GM23338 (cell line): Measurements from ENCODE around the gene MDM4.

Source experiments
- CREB1 ChIP-seq: fragments of 250-450 bp; sonication (Bioruptor Pico); IDR thresholded peaks from 2 replicates; pipeline ENCODE4 v1.5.0; 2020; ENCODE audit warnings: low read depth, mild to moderate bottlenecking, moderate library complexity
- CTCF ChIP-seq, 2 experiments: fragments of 200-600 bp in 1 of 2; sonication (generic) in 1 of 2; conservative IDR thresholded peaks; 2 replicates each; pipeline versions ENCODE4 v1.5.1 to v1.6.1; 2016 to 2017; ENCODE audit warnings: antibody characterized with exemption in 2 of 2, low read depth in 2 of 2, mild to moderate bottlenecking in 2 of 2, moderate library complexity in 1 of 2
- ETS1 ChIP-seq: IDR thresholded peaks from 2 replicates; pipeline ENCODE4 v1.6.1; 2016; ENCODE audit warnings: antibody characterized with exemption
- EZH2 ChIP-seq: fragments of 200-600 bp; sonication (generic); IDR thresholded peaks from one replicate; pipeline ENCODE4 v1.8.0; 2017; ENCODE audit warnings: antibody characterized with exemption, mild to moderate bottlenecking, low read depth; ENCODE audit not compliant: unreplicated experiment
- EZH2phosphoT487 ChIP-seq: fragments of 200-600 bp; sonication (generic); IDR thresholded peaks from one replicate; pipeline ENCODE4 v1.8.1; 2018; ENCODE audit warnings: antibody characterized with exemption; ENCODE audit not compliant: unreplicated experiment
- JUNB ChIP-seq: IDR thresholded peaks from one replicate; pipeline ENCODE4 v1.6.1; 2016; ENCODE audit warnings: antibody characterized with exemption; ENCODE audit not compliant: unreplicated experiment
- POLR2AphosphoS5 ChIP-seq: IDR thresholded peaks from 2 replicates; pipeline ENCODE4 v1.6.1; 2016; ENCODE audit warnings: antibody characterized with exemption, low read depth
- REST ChIP-seq: IDR thresholded peaks from one replicate; pipeline ENCODE4 v1.6.1; 2018; ENCODE audit warnings: antibody characterized with exemption; ENCODE audit not compliant: unreplicated experiment
- STAT1 ChIP-seq: IDR thresholded peaks from one replicate; pipeline ENCODE4 v1.6.1; 2016; ENCODE audit warnings: antibody characterized with exemption; ENCODE audit not compliant: unreplicated experiment
- ZNF331 ChIP-seq: fragments of 250-450 bp; sonication (Bioruptor Pico); IDR thresholded peaks from 2 replicates; pipeline ENCODE4 v1.5.0; 2020; ENCODE audit warnings: low read depth, mild to moderate bottlenecking, moderate library complexity
- ZNF462 ChIP-seq: fragments of 250-450 bp; sonication (Bioruptor Pico); IDR thresholded peaks from 2 replicates; pipeline ENCODE4 v1.5.0; 2020; ENCODE audit warnings: mild to moderate bottlenecking, moderate library complexity

- TF ChIP-seq CTCF (conservative IDR thresholded peaks at IDR 0.05; ENCODE audit: low read depth in 2 of 2) (no peak), ZNF331 (CRISPR knock-in tag) (no peak), POLR2AphosphoS5 (no peak), REST (no peak), EZH2 (no peak), STAT1 (no peak), JUNB (no peak), EZH2phosphoT487 (no peak), ETS1 (no peak), ZNF462 (CRISPR knock-in tag) (no peak), CREB1 (CRISPR knock-in tag) (no peak)
These were observed 48.0 kb upstream of the MDM4 start for GRCh38 chr1:204468206-204468605.
